HG02884 (cell line): ENCODE results near the gene HEBP2.
A peak's percentile ranks its signal among the peaks of the same experiment; 100 is the strongest.
"Not testable (repeated sequence)": the region's sequence is repeated elsewhere in the genome, so short reads cannot be mapped to it uniquely, and the experiment has no call there.

Source experiments
- ATAC-seq: cut with Tn5 transposase; IDR thresholded peaks from one replicate; pipeline ENCODE4 v1.9.1; 2021; ENCODE audit warnings: mild to moderate bottlenecking, moderate library complexity; ENCODE audit not compliant: unreplicated experiment

Gene HEBP2, protein sequence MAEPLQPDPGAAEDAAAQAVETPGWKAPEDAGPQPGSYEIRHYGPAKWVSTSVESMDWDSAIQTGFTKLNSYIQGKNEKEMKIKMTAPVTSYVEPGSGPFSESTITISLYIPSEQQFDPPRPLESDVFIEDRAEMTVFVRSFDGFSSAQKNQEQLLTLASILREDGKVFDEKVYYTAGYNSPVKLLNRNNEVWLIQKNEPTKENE

DNA sequence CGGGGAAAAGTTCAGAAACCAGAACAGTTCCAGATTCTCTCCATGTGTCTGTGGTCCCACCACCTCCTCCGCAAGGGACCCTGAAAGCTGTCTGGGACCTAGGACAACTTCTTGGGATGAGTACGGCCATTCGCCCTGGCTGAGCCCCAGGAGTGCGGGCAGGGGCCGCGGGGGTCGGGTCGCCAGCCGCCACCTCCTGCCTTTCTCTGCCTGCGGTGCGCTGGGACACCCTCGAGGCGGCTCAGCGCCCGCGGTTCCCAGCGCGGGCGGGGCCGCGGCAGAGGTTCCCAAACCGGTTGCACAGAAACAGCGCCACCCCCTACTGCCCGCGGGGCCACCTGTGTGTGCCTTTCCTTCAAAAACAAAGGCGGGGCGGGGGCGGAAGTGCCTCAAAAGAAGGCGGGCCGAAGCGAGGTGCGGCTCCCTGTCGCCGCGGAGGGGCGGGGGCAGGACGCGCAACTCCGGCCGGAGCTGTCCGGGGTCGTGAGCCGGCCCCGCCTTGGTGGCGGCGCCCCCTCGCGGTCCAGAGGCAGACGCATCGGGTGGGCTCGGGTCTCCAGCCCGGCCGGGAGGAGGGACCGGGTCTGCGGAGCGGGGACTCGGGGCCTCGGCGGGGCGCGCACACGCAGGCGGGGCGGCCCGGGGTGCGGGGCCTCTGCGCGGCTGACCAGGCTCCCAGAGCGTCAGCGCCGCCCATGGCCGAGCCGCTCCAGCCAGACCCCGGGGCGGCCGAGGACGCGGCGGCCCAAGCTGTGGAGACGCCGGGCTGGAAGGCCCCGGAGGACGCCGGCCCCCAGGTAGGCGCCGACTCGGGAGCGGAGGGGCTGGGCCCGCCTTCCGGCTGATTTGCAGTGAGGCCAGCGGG, at the start of gene HEBP2:
TSS of gene HEBP2 (plus strand) at position 423 of the 865 bp plus-strand sequence. CDS start at position 696, 273 bp downstream.
- ATAC-seq: peak; percentile 87

DNA sequence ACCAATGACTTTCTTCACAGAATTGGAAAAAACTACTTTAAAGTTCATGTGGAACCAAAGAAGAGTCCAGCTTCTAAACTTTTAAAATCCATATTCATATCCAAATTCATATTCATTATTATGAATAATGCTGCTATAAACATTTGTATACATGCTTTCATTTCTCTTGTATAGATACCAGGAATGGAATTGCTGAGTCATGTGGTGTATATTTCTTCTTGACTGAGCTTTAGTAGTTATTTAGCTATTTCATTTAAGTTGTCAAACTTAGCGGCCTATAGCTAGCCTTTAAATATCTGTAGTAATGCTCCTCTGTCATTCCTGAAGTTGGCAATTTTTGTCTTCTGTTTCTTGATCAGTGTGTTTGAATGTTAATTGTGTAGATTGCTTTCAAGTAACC, 46.1 kb upstream of the HEBP2 start:
- ATAC-seq: no peak

DNA sequence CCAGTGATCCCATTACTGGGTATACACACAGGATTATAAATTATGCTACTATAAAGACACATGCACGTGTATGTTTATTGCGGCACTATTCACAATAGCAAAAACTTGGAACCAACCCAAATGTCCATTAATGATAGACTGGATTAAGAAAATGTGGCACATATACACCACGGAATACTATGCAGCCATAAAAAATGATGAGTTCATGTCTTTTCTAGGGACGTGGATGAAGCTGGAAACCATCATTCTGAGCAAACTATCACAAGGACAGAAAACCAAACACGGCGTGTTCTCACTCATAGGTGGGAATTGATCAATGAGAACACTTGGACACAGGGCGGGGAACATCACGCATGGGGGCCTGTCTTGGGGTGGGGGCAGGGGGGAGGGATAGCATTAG, 35.3 kb upstream of the HEBP2 start:
- not testable (repeated sequence) for ATAC-seq

DNA sequence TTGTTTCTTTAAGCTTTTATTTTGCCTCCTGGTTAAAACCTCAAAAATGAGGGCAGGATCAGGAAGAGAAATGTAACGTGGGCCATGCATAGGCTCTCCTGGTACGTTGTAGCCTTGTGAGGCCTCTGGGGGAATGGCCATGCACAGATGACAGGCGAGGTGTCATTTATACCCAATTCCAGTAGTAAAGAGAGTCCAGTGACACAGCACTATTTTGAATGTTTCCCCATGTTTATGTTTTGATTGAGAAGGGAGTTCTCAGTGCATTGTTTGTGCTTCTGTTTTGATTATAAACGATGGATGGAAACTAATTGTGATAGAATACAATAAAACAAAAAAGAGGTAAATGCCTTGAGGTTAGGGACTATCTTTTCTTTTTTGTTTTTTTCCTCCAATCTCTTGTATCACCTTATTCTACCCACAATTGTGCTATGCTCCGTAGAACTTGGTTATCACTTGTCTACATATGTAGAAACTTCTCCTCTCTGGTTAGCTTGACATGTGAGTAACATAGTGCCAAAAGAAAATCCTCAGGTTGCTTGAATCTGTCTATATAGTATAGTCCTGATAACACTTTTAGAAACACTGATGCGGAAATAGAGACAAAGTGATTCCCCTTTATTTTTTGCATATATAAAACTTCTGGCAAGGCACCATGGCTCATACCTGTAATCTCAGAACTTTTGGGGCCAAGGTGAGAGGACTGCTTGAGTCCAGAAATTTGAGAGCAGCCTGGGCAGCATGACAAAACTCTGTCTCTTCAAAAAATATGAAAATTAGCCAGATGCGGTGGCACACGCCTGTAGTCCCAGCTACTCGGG, 33.2 kb upstream of the HEBP2 start:
- ATAC-seq: no peak

DNA sequence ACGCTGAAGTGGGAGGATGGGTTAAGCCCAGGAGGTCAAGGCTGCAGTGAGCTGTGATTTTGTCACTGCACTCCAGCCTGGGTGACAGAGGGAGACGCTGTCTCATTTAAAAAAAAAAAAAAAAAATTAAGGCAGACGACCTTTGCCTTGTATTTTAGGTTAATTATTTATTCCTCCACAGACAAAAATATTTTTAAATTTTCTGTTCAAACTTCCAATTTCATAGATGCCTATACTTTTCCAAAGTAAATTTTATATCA, 32.6 kb upstream of the HEBP2 start:
- ATAC-seq: no peak

DNA sequence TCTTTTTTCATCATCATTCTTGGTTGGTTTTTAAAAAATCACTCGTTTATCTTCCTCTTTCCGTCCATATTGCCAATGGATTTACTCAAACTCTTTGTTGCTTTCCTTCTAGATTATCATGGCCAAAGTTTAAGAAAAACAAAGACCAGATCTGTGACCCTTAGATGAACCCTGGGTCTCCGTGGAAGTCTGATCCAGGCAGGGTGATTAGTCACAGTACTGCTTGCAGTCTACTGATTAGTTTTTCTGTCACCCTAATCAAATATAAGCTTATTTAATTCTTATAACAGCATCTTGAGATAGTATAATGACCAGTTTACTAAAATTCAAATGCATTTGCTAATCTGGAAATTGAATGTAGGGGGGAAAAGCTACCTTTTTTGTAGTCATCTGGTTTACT, 32.3 kb upstream of the HEBP2 start:
- ATAC-seq: no peak

DNA sequence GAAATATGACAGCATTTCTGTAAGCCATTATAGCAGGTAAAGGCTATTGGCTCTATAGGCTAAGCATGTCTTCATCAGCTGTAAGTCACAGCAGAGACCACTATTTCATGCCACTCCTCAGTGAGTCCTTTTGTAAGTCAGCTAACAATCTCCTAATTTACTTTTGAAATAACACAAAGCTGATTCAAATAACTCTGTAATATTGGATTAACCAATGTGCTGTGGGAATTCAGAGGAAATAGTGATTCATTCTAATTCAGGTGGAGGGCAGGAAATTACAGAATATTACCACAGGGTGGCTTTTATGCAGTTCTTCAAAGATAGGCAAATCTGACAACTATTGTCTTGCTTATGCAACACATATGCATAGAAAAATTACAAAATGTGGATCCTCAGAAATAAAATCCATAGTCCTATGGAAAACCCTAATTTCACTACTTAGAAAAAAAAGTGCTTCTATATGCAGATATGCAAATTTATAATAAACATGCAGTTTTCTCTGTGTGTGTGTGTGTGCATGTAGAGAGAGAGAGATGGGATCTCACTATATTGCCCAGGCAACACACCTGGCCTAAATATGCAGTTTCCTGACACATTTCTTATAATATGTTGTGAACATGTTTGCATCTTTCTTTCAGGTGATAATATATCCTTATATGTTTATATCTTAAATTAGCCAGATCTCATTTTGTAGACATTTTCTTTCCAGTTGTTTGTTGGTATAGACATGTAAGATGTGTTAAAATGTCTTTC, 31.1 kb upstream of the HEBP2 start:
- no peak for ATAC-seq

DNA sequence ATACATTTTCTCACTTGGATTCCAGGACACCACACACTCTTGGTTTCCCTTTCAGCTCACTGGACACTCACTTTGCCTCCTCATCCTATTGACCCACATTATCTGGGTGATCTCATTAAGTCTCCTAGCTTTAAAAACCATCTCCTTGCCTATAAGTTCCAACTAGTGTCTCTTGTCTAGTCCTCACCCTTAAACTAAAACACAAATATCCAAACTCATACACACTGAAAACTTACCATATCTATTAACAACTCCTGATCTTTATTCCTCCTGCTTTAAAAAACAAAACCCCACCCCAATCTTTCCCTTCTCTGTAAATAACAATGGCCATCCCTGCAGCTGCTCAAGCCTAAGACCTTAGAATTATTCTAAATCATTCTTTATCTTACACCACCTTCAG, 29.8 kb upstream of the HEBP2 start:
- ATAC-seq: no peak

DNA sequence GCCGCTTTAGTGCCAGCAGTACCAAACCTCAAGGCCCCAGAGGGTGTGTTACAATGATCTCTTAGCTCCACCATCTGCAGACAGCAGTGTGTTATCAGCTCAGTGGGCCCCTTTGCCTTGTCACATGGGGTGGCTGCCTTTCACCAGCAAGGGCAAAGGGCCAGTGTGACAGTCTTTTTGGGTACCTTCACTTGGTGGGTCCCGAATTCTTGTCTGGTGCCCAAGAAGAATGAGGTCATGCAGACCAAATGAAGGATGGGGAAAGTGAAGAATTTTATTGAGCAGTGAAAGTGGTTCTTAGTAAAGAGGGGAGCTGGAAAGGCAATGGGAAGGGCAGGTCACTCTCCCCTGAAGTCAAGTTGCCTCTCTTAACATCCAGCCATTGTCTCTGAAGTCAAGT, 29.2 kb upstream of the HEBP2 start:
- ATAC-seq: no peak

DNA sequence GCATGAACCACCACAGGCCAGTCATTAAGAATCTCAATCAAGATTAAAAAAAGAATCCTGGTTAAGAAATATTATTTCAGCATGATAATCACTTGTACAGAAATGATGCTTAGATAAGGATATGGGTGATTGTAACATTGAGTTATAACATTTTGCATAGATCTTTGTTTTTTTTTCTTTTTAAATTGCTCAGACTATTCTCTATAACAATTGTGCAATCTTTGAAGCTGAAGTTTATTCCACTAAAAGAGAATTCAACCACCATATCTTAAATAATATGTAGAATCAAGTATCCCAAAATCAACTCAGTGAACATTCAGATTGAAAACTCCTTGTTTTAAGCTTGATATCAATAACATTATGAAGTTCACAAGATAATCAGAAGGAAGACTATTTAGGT, 27.0 kb upstream of the HEBP2 start:
- ATAC-seq: no peak

DNA sequence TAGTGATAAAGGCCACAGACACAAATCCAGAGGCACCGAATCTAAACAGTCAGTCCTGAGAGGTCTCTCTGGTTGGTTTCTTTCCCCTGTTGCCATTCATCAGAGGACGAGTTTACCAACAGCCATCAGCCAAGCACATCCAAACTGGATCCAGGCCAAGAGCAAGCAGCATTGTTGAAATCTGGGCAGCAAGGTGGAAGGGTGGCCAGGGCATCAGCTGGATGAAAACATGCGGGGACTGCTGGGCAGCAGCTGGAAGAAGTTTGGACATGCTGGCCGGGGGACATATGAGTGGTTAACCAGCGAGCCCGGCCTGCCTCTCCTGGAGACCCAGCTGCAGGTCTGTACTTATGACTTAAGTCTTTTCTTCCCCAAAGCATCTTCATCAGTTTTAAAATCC, 26.2 kb upstream of the HEBP2 start, which contains the start of gene SMIM28:
TSS of gene SMIM28 (plus strand) at position 62 of the 400 bp plus-strand sequence. CDS start at position 230, 168 bp downstream.
- no peak for ATAC-seq

DNA sequence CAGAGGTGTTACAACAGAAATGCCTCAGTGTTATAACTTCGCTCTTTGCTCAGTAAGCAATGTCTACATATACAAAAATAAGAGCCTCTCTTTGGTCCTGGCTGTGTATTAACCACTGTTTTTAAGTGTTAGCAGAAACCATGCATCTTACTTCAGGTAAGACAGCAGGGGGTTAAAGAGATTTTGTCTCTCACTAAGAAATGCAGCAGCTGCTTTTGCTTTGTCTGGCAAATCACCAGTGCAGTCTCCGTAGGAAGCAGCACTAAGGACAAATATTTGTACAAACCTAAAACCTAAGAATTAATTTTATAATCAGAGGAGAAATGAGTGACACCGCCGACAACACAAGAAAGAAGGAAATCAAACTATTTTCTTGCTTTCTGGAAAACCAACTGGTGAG, 25.6 kb upstream of the HEBP2 start:
- ATAC-seq: no peak

DNA sequence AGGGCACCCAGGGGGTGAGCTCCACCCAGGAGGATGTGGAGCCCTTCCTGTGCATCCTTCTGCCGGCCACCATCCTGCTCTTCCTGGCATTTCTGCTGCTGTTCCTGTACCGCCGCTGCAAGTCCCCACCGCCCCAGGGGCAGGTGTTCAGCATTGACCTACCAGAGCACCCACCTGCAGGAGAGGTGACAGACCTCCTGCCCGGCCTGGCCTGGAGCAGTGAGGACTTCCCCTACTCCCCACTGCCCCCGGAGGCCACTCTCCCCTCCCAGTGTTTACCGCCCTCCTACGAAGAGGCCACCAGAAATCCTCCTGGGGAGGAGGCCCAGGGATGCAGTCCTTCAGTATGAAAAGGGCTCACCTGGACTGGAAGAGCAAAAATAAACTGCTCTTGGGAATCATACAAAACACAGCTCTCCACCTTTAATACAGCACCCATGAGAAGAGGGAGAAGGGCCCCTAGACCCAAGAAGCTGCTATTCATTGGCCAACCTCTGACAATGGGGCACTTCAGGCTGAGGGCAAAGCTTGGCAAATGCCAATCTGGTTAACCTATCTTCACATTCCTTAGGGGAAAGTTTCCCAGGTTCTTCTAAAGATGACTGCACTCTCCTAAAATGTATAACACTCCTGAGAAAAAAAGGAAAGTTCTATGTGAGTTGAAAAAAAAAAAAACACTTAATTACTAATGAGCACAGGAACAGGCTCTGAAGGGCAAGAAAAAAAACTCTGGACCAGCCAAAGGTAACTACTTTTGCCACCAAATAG, 21.3 kb upstream of the HEBP2 start:
- ATAC-seq: no peak

DNA sequence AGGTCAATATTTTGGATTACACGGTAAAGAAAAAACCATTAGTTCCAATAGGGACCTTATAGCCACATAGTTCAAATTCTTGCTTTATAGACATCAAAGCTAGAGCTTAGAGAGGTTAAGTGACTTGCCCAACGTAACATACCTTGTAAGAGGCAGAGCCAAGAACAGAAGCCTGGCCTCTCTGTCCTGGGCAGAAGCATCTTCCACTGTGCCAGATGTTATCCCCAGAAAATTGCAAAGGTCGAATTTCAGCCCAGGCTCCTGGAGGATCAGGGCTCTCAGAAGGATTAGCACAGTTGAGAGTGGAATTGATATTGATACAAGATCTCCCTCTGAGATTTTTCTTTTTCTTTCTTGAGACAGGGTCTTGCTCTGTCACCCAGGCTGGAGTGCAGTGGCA, 20.2 kb upstream of the HEBP2 start:
- no peak for ATAC-seq

DNA sequence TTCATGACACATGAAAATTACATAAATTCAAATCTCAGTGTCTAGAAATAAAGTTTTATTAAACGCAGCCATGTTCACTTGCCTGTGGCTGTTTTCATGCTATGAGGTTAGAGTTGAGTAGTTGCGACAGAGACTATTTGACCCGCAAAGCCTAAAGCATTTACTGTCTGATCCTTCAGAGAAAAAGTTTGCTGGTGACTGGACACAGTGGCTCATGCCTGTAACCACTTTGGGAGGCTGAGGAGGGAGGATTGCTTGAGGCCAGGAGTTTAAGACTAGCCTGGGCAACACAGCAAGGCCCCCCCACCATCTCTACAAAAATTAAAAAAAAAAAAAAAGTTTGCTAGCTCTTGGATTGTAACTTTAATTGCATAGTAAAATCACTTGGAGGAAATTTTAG, 17.1 kb upstream of the HEBP2 start:
- ATAC-seq: no peak

DNA sequence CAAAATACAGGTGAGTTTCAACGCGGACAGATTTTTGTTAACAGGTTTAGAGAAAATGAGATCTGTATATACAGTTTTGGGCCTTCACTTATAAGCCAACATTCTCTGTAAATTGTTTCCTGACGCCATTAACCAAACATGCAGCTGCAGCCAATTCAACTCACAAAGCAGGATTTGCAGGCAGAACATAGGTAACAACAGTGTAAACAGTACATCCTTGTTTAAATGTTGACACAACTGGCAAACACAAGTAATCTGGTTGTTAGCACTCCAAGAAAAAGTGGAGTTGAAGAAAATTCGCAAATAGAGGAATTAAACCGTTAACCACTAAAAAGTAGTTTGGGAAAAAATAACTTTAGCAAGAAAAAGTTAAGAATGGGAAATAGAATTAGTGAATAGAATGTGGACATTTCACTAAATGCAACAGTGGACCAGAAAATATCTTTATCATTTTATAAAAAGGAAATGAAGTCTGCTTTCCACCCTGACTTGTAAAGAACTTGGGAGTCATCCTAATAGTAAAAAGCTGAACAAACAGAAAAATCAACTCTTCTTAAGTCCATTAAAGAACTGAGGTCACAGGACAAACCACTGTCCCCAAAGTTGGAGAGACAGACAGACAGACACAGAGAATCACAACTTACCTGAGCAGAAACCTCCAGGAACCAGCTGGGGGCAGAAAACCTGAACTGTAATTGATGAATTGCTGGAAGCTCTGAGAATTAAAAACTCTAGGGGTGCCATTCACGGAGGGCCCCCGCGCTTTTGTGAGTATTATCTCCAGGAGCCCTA, 16.2 kb upstream of the HEBP2 start:
- ATAC-seq: no peak

DNA sequence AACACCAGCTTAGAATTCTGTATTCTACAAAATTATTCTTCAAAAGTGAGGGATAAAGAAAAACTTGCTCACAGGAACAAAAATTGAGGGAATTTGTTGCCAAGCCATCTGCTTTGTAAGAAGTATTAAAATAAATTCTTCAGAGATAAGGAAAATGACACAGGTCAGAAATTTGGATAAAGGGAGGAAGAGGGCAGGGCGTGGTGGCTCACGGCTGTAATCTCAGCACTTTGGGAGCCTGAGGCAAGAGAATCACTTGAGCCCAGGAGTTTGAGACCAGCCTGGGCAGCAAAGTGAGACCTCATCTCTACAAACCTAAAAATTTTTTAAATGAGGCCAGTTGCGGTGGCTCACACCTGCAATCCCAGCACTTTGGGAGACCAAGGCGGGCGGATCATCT, 14.5 kb upstream of the HEBP2 start:
- no peak for ATAC-seq

DNA sequence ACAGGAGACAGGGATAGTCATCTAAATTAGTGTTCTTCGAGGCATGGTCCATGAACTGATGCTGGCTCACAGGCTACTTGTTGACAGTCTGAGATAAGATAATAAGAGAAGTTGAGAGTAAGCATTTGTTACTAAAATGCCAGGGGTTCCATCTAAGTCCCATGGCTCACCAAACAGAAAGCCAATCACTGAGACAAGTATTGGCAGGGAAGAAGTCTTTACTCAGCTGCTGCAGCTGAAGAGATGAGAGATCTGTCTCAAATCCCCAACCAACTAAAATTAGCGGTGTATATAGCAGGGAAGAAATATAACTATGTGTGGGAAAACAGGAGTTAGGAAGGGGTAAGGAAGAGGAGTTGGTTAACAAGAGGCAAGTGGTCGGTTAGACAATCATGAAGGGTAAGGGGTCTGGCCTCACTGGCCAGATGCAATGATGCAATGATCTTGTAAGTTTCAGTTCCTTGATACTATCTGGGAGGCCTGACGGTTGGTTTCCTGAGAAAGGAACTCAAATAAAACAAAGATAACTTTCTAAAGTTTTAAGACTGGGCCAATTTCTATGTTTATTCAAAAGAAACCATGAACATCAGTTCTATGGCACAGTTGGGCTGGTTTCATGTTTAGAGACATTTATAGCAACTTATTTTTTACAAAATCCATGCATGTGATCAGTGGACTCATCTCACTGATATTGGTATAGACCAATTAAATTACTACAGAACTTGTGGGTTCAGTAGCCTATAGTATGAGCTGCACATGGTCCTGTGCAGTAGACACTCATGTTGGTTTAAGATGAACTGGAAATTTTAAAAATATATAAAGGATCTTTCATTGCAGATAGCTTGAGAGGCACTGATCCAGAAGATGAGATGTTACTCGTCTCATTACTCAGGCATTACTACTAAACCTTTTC, 9.9 kb upstream of the HEBP2 start:
- peak; percentile 60 for ATAC-seq

DNA sequence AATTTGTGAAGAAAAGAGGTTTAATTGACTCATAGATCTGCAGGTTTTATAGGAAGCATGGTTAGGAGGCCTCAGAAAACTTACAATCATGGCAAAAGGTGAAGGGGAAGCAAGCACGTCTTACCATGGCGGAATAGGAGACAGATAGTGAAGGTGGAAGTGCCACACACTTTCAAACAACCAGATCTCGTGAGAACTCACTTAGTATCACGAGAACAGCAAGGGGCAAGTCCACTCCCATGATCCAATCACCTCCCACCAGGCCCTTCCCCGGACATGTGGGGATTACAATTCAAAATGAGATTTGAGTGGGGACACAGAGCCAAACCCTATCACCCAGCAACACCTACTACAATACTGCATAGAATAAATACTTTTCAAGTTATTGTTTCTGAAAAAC, 7.3 kb upstream of the HEBP2 start:
- no peak for ATAC-seq
